Measurements from ENCODE around the gene SUGCT. TPM values are rescaled to one million over a fixed set of nuclear protein-coding genes. Genes with fewer than 3 reads are reported as not detected.
"Not testable (repeated sequence)": the region's sequence is repeated elsewhere in the genome, so short reads cannot be mapped to it uniquely, and the experiment has no call there.

SUGCT gene
- total and polyA plus RNA-seq, 5 donors from 2014 or later, result 0.52 to 3.1 (median 1.5) TPM; not detected in 1

- no peak overlapping the region for H3K27ac ChIP-seq (ENCODE audit: insufficient read depth, low read length, poor library complexity, severe bottlenecking)
- no peaks in the 10 kb centered on the region for H3K27me3 ChIP-seq (ENCODE audit: control insufficient read depth, insufficient read depth, low read length)
- no peak for DNase-seq
- peak overlapping the region in 1 of 3 donors; percentile 2 for H3K27ac Mint-ChIP-seq
- no peaks in the 10 kb centered on the region for H3K36me3 Mint-ChIP-seq
- no peaks in the 10 kb centered on the region for H3K4me1 Mint-ChIP-seq
- H3K4me1 ChIP-seq (ENCODE audit: control insufficient read depth, insufficient read depth, low read length, poor library complexity, severe bottlenecking), result no peaks in the 10 kb centered on the region
- H3K9me3 Mint-ChIP-seq, result no peaks in the 10 kb centered on the region
- no peaks in the 10 kb centered on the region for H3K9me3 ChIP-seq (ENCODE audit: control insufficient read depth in 2 of 2, low read length in 2 of 2)
- no peaks in the 10 kb centered on the region for H3K27me3 Mint-ChIP-seq
- ATAC-seq (ENCODE audit: low read depth in 2 of 2), result no peak
- no peak overlapping the region for H3K4me3 Mint-ChIP-seq
- H3K4me3 ChIP-seq (ENCODE audit: low read depth, low read length), result no peak overlapping the region
- H3K36me3 ChIP-seq (ENCODE audit: control insufficient read depth, insufficient read depth, low read length), result no peaks in the 10 kb centered on the region
Measured at GRCh38 chr7:40243076-40243475, 108.3 kb downstream of the SUGCT start.

- ATAC-seq (ENCODE audit: low read depth in 2 of 2), result no peak
- no peaks in the 10 kb centered on the region for H3K27me3 Mint-ChIP-seq
- no peaks in the 10 kb centered on the region for H3K4me1 Mint-ChIP-seq
- H3K27me3 ChIP-seq (ENCODE audit: control insufficient read depth, insufficient read depth, low read length), result no peaks in the 10 kb centered on the region
- H3K27ac Mint-ChIP-seq, result no peak overlapping the region
- H3K4me3 Mint-ChIP-seq, result no peak overlapping the region
- H3K9me3 ChIP-seq (ENCODE audit: control insufficient read depth in 2 of 2, low read length in 2 of 2), result no peaks in the 10 kb centered on the region
- H3K27ac ChIP-seq (ENCODE audit: insufficient read depth, low read length, poor library complexity, severe bottlenecking), result no peak overlapping the region
- no peaks in the 10 kb centered on the region for H3K4me1 ChIP-seq (ENCODE audit: control insufficient read depth, insufficient read depth, low read length, poor library complexity, severe bottlenecking)
- no peak for DNase-seq
- no peaks in the 10 kb centered on the region for H3K36me3 Mint-ChIP-seq
- H3K36me3 ChIP-seq (ENCODE audit: control insufficient read depth, insufficient read depth, low read length), result no peaks in the 10 kb centered on the region
- no peak overlapping the region for H3K4me3 ChIP-seq (ENCODE audit: low read depth, low read length)
- no peaks in the 10 kb centered on the region for H3K9me3 Mint-ChIP-seq
Measured at GRCh38 chr7:40244226-40244625, 109.4 kb downstream of the SUGCT start.

- no peaks in the 10 kb centered on the region for H3K4me1 ChIP-seq (ENCODE audit: control insufficient read depth, insufficient read depth, low read length, poor library complexity, severe bottlenecking)
- peaks cover 0 to under 1% (median 0%) of the 10 kb centered on the region in 7 donors for H3K9me3 Mint-ChIP-seq
- no peaks in the 10 kb centered on the region for H3K4me1 Mint-ChIP-seq
- H3K36me3 Mint-ChIP-seq, result no peaks in the 10 kb centered on the region
- no peak overlapping the region for H3K4me3 Mint-ChIP-seq
- DNase-seq (no peak), ATAC-seq (ENCODE audit: low read depth in 2 of 2) (no peak)
- no peaks in the 10 kb centered on the region for H3K9me3 ChIP-seq (ENCODE audit: control insufficient read depth in 2 of 2, low read length in 2 of 2)
- no peak overlapping the region for H3K27ac Mint-ChIP-seq
- H3K27me3 ChIP-seq (ENCODE audit: control insufficient read depth, insufficient read depth, low read length), result no peaks in the 10 kb centered on the region
- H3K27me3 Mint-ChIP-seq, result no peaks in the 10 kb centered on the region
- H3K36me3 ChIP-seq (ENCODE audit: control insufficient read depth, insufficient read depth, low read length), result no peaks in the 10 kb centered on the region
- no peak overlapping the region for H3K27ac ChIP-seq (ENCODE audit: insufficient read depth, low read length, poor library complexity, severe bottlenecking)
- H3K4me3 ChIP-seq (ENCODE audit: low read depth, low read length), result no peak overlapping the region
Measured at GRCh38 chr7:40248681-40249080, 113.9 kb downstream of the SUGCT start.

GRCh38 chr7:40253444-40253843, 118.6 kb downstream of the SUGCT start:
- H3K9me3 Mint-ChIP-seq, result peaks cover 0 to 10% (median 0%) of the 10 kb centered on the region in 7 donors
- not testable (repeated sequence) for H3K9me3 ChIP-seq (ENCODE audit: control insufficient read depth in 2 of 2, low read length in 2 of 2); H3K4me1 Mint-ChIP-seq; H3K27ac Mint-ChIP-seq; H3K27me3 ChIP-seq (ENCODE audit: control insufficient read depth, insufficient read depth, low read length); H3K4me1 ChIP-seq (ENCODE audit: control insufficient read depth, insufficient read depth, low read length, poor library complexity, severe bottlenecking); H3K4me3 ChIP-seq (ENCODE audit: low read depth, low read length); H3K36me3 Mint-ChIP-seq; H3K27me3 Mint-ChIP-seq; DNase-seq; ATAC-seq (ENCODE audit: low read depth in 2 of 2); H3K27ac ChIP-seq (ENCODE audit: insufficient read depth, low read length, poor library complexity, severe bottlenecking); H3K36me3 ChIP-seq (ENCODE audit: control insufficient read depth, insufficient read depth, low read length); H3K4me3 Mint-ChIP-seq

GRCh38 chr7:40263752-40264390, 129.1 kb downstream of the SUGCT start:
- no peak overlapping the region for H3K4me3 Mint-ChIP-seq
- Histone ChIP-seq H3K4me1 (ENCODE audit: control insufficient read depth, insufficient read depth, low read length, poor library complexity, severe bottlenecking) (no peaks in the 10 kb centered on the region), H3K36me3 (ENCODE audit: control insufficient read depth, insufficient read depth, low read length) (no peaks in the 10 kb centered on the region), H3K9me3 (ENCODE audit: control insufficient read depth in 2 of 2, low read length in 2 of 2) (no peaks in the 10 kb centered on the region), H3K27ac (ENCODE audit: insufficient read depth, low read length, poor library complexity, severe bottlenecking) (no peak overlapping the region), H3K4me3 (ENCODE audit: low read depth, low read length) (no peak overlapping the region), H3K27me3 (ENCODE audit: control insufficient read depth, insufficient read depth, low read length) (no peaks in the 10 kb centered on the region)
- no peak for ATAC-seq (ENCODE audit: low read depth in 2 of 2)
- H3K4me1 Mint-ChIP-seq, result peaks cover 0 to 7% (median 2%) of the 10 kb centered on the region in 4 donors
- H3K36me3 Mint-ChIP-seq, result no peaks in the 10 kb centered on the region
- DNase-seq, result no peak
- no peaks in the 10 kb centered on the region for H3K9me3 Mint-ChIP-seq
- H3K27me3 Mint-ChIP-seq, result no peaks in the 10 kb centered on the region
- peak overlapping the region in 1 of 3 donors; percentile 16 for H3K27ac Mint-ChIP-seq

GRCh38 chr7:40267583-40267982, 132.8 kb downstream of the SUGCT start:
- H3K9me3 Mint-ChIP-seq, result no peaks in the 10 kb centered on the region
- no peak for DNase-seq
- peaks cover 0 to 7% (median 2%) of the 10 kb centered on the region in 4 donors for H3K4me1 Mint-ChIP-seq
- H3K9me3 ChIP-seq (ENCODE audit: control insufficient read depth in 2 of 2, low read length in 2 of 2), result no peaks in the 10 kb centered on the region
- H3K27me3 ChIP-seq (ENCODE audit: control insufficient read depth, insufficient read depth, low read length), result no peaks in the 10 kb centered on the region
- no peak for ATAC-seq (ENCODE audit: low read depth in 2 of 2)
- H3K36me3 ChIP-seq (ENCODE audit: control insufficient read depth, insufficient read depth, low read length), result no peaks in the 10 kb centered on the region
- no peaks in the 10 kb centered on the region for H3K4me1 ChIP-seq (ENCODE audit: control insufficient read depth, insufficient read depth, low read length, poor library complexity, severe bottlenecking)
- no peak overlapping the region for H3K27ac Mint-ChIP-seq
- no peaks in the 10 kb centered on the region for H3K27me3 Mint-ChIP-seq
- H3K4me3 ChIP-seq (ENCODE audit: low read depth, low read length), result no peak overlapping the region
- no peak overlapping the region for H3K4me3 Mint-ChIP-seq
- no peak overlapping the region for H3K27ac ChIP-seq (ENCODE audit: insufficient read depth, low read length, poor library complexity, severe bottlenecking)
- no peaks in the 10 kb centered on the region for H3K36me3 Mint-ChIP-seq

GRCh38 chr7:40268810-40269209, 134.0 kb downstream of the SUGCT start:
- H3K9me3 ChIP-seq (ENCODE audit: control insufficient read depth in 2 of 2, low read length in 2 of 2); H3K27ac ChIP-seq (ENCODE audit: insufficient read depth, low read length, poor library complexity, severe bottlenecking); H3K27ac Mint-ChIP-seq; H3K4me1 Mint-ChIP-seq; H3K36me3 Mint-ChIP-seq; H3K9me3 Mint-ChIP-seq; H3K36me3 ChIP-seq (ENCODE audit: control insufficient read depth, insufficient read depth, low read length); DNase-seq; H3K27me3 ChIP-seq (ENCODE audit: control insufficient read depth, insufficient read depth, low read length); ATAC-seq (ENCODE audit: low read depth in 2 of 2); H3K4me3 Mint-ChIP-seq; H3K4me3 ChIP-seq (ENCODE audit: low read depth, low read length); H3K4me1 ChIP-seq (ENCODE audit: control insufficient read depth, insufficient read depth, low read length, poor library complexity, severe bottlenecking); H3K27me3 Mint-ChIP-seq: not testable (repeated sequence)

GRCh38 chr7:40276061-40276460, 141.3 kb downstream of the SUGCT start:
- no peaks in the 10 kb centered on the region for H3K4me1 ChIP-seq (ENCODE audit: control insufficient read depth, insufficient read depth, low read length, poor library complexity, severe bottlenecking)
- H3K27ac ChIP-seq (ENCODE audit: insufficient read depth, low read length, poor library complexity, severe bottlenecking), result no peak overlapping the region
- Mint-ChIP-seq H3K27ac (no peak overlapping the region), H3K9me3 (peaks cover 0 to 6% (median 2%) of the 10 kb centered on the region in 7 donors), H3K4me1 (no peaks in the 10 kb centered on the region), H3K36me3 (no peaks in the 10 kb centered on the region), H3K4me3 (no peak overlapping the region), H3K27me3 (peaks cover 4% of the 10 kb centered on the region)
- H3K4me3 ChIP-seq (ENCODE audit: low read depth, low read length), result no peak overlapping the region
- no peaks in the 10 kb centered on the region for H3K9me3 ChIP-seq (ENCODE audit: control insufficient read depth in 2 of 2, low read length in 2 of 2)
- DNase-seq (no peak), ATAC-seq (ENCODE audit: low read depth in 2 of 2) (no peak)
- H3K27me3 ChIP-seq (ENCODE audit: control insufficient read depth, insufficient read depth, low read length), result no peaks in the 10 kb centered on the region
- no peaks in the 10 kb centered on the region for H3K36me3 ChIP-seq (ENCODE audit: control insufficient read depth, insufficient read depth, low read length)

Measured in CD4-positive, CD25-positive, alpha-beta regulatory T cell (primary cell).